HCT116 (cell line): ENCODE data around the gene NPAS4. TPM values are rescaled to one million over a fixed set of nuclear protein-coding genes. Genes with fewer than 3 reads are reported as not detected.

ENCODE experiments used
- ATAC-seq: fragments of 200-7000 bp; cut with Tn5 transposase; 2 replicates; pipeline ENCODE4 v1.9.1; 2020; ENCODE audit warnings: mild to moderate bottlenecking, moderate library complexity
- BruUV-seq: library from RNA; stranded (reverse); fragments of 400-500 nt; replicated peaks from 2 replicates; lab custom pipeline; 2021; lab: Mats Ljungman, UMichigan
- CTCF ChIA-PET: fragments of 300-600 bp; sonication (Branson Sonifier 250); formaldehyde crosslinking; loops from one replicate; lab custom pipeline; 2021; ENCODE audit warnings: antibody characterized with exemption; lab: Charles Lee
- POLR2A ChIA-PET: fragments of 300-600, 350-600 bp; sonication (Branson Sonifier 250); formaldehyde crosslinking; loops from one replicate; lab custom pipeline; 2021; ENCODE audit warnings: antibody characterized with exemption; lab: Charles Lee
- RAD21 ChIA-PET, 2 experiments: fragments of 300-600 bp; sonication (Branson Sonifier 250); formaldehyde crosslinking; loops; one replicate each; lab custom pipeline; 2023; ENCODE audit warnings: low total read pairs in 2 of 2; ENCODE audit not compliant: uncharacterized antibody in 2 of 2, unreplicated experiment in 2 of 2, low non-redundant PET in 1 of 2; lab: Charles Lee
- DNase-seq: peaks from one replicate; pipeline ENCODE4 v3.0.0-alpha.2; 2010; ENCODE audit warnings: low read depth, low spot score
- H2AFZ ChIP-seq: fragments of 200-600 bp; shearing (Covaris generic), sonication (generic); 2 replicates; pipeline ENCODE4 v1.6.1; 2017; ENCODE audit warnings: low read depth, mixed run types, mixed read lengths, antibody characterized with exemption, low read length; ENCODE audit not compliant: poor library complexity, severe bottlenecking
- H3K27ac ChIP-seq: 2 replicates; pipeline ENCODE4 v1.5.1; 2012; ENCODE audit warnings: low read depth, low read length
- H3K27me3 ChIP-seq: fragments of 200-600 bp; sonication (generic); 2 replicates; pipeline ENCODE4 v1.6.1; 2016; ENCODE audit warnings: mixed run types, low read length, mixed read lengths; ENCODE audit not compliant: insufficient read depth
- H3K36me3 ChIP-seq, 2 experiments: fragments of 200-500 bp in 1 of 2; fragments of 200-600 bp in 1 of 2; sonication (Bioruptor generic) in 1 of 2; sonication (generic) in 1 of 2; 2 replicates each; pipeline versions ENCODE4 v1.5.1 to v1.6.1; 2014 to 2016; ENCODE audit warnings: low read length in 2 of 2, inconsistent platforms in 1 of 2, mixed read lengths in 1 of 2, mixed run types in 1 of 2; ENCODE audit not compliant: insufficient read depth in 2 of 2, control insufficient read depth in 1 of 2
- H3K4me1 ChIP-seq, 2 experiments: fragments of 200-600 bp in 1 of 2; sonication (generic) in 1 of 2; 2 replicates each; pipeline versions ENCODE4 v1.5.1 to v1.6.1; 2012 to 2017; ENCODE audit warnings: low read length in 2 of 2, inconsistent platforms in 1 of 2, mild to moderate bottlenecking in 1 of 2, mixed read lengths in 1 of 2, mixed run types in 1 of 2, moderate library complexity in 1 of 2; ENCODE audit not compliant: insufficient read depth in 2 of 2, control insufficient read depth in 1 of 2
- H3K4me2 ChIP-seq: fragments of 200-600 bp; sonication (generic); 2 replicates; pipeline ENCODE4 v1.6.1; 2017; ENCODE audit warnings: mixed run types, low read length, mixed read lengths
- H3K4me3 ChIP-seq, 2 experiments: fragments of 200-600 bp in 1 of 2; sonication (generic) in 1 of 2; replicated peaks in 1 of 2; 2 replicates each; pipeline ENCODE4 v1.5.1; 2011 to 2016; ENCODE audit warnings: low read length in 2 of 2, control low read depth in 1 of 2, low read depth in 1 of 2, mild to moderate bottlenecking in 1 of 2, mixed read lengths in 1 of 2, mixed run types in 1 of 2
- H3K79me2 ChIP-seq: fragments of 200-600 bp; sonication (generic); 2 replicates; pipeline ENCODE4 v1.6.1; 2017; ENCODE audit warnings: mild to moderate bottlenecking, mixed run types, low read length, moderate library complexity, mixed read lengths; ENCODE audit not compliant: insufficient read depth
- H3K9ac ChIP-seq: fragments of 200-600 bp; sonication (generic); 2 replicates; pipeline ENCODE4 v1.6.1; 2016; ENCODE audit warnings: low read length, mixed read lengths
- H3K9me2 ChIP-seq: fragments of 200-600 bp; sonication (generic), shearing (Covaris generic); 2 replicates; pipeline ENCODE4 v1.6.1; 2017; ENCODE audit warnings: mixed run types, mild to moderate bottlenecking, moderate library complexity; ENCODE audit not compliant: insufficient read depth
- H3K9me3 ChIP-seq, 2 experiments: fragments of 200-500 bp in 1 of 2; fragments of 200-600 bp in 1 of 2; sonication (Bioruptor generic) in 1 of 2; sonication (generic) in 1 of 2; 2 replicates each; pipeline ENCODE4 v1.6.1; 2014 to 2017; ENCODE audit warnings: low read length in 2 of 2, mixed read lengths in 2 of 2, inconsistent platforms in 1 of 2, low read depth in 1 of 2, mild to moderate bottlenecking in 1 of 2, mixed run types in 1 of 2, moderate library complexity in 1 of 2; ENCODE audit not compliant: control insufficient read depth in 1 of 2, insufficient read depth in 1 of 2
- H4K20me1 ChIP-seq: fragments of 200-600 bp; sonication (generic), shearing (Covaris generic); 2 replicates; pipeline ENCODE4 v1.6.1; 2017; ENCODE audit warnings: mixed run types, mild to moderate bottlenecking, moderate library complexity; ENCODE audit not compliant: insufficient read depth
- CEBPB ChIP-seq: IDR thresholded peaks from 2 replicates; pipeline ENCODE4 v1.6.1; 2012; ENCODE audit warnings: low read depth
- EGR1 ChIP-seq: IDR thresholded peaks from 2 replicates; pipeline ENCODE4 v1.6.1; 2012; ENCODE audit warnings: low read depth
- ELF1 ChIP-seq: IDR thresholded peaks from 2 replicates; pipeline ENCODE4 v1.6.1; 2012; ENCODE audit warnings: low read depth, borderline replicate concordance
- EZH2 ChIP-seq: fragments of 200-600 bp; sonication (generic); IDR thresholded peaks from 2 replicates; pipeline ENCODE4 v1.6.1; 2017; ENCODE audit warnings: antibody characterized with exemption, mixed run types
- EZH2phosphoT487 ChIP-seq: fragments of 200-600 bp; IDR thresholded peaks from 2 replicates; pipeline ENCODE4 v1.6.1; 2018; ENCODE audit warnings: antibody characterized with exemption, borderline replicate concordance
- POLR2AphosphoS5 ChIP-seq: IDR thresholded peaks from 2 replicates; pipeline ENCODE4 v1.6.1; 2011; ENCODE audit warnings: mild to moderate bottlenecking, low read depth, low read length, moderate library complexity
- RAD21 ChIP-seq: IDR thresholded peaks from 2 replicates; pipeline ENCODE4 v1.6.1; 2012; ENCODE audit warnings: low read depth, mild to moderate bottlenecking
- SP1 ChIP-seq: IDR thresholded peaks from 2 replicates; pipeline ENCODE4 v1.6.1; 2012; ENCODE audit warnings: low read depth
- TCF7L2 ChIP-seq: IDR thresholded peaks from 2 replicates; pipeline ENCODE4 v1.7.0; 2011; ENCODE audit warnings: borderline replicate concordance, inconsistent platforms; ENCODE audit not compliant: insufficient read depth, insufficient read length; ENCODE audit errors: extremely low read depth
- ZFX ChIP-seq: fragments of 450-650 bp; IDR thresholded peaks from 2 replicates; pipeline ENCODE4 v1.6.1; 2017
- intact Hi-C: fragments of 100-400 bp; cut with micrococcal nuclease; formaldehyde crosslinking; loops from 2 replicates; pipeline ENCODE4 v1.10.0; 2022
- total RNA-seq: library from RNA; stranded (reverse); gene quantifications from one replicate; pipeline ENCODE4 v1.2.1, GENCODE V29; 2021; ENCODE audit not compliant: unreplicated experiment
- TF ChIP-seq, protein P1 (sequence below): IDR thresholded peaks from 2 replicates; pipeline ENCODE4 v1.6.1; 2012; ENCODE audit warnings: low read depth
- TF ChIP-seq, protein P2 (sequence below): IDR thresholded peaks from 2 replicates; pipeline ENCODE4 v1.6.1; 2012
- TF ChIP-seq, protein P3 (sequence below), 3 experiments: fragments of 200-600 bp in 1 of 3; sonication (generic) in 1 of 3; IDR thresholded peaks in 2 of 3; conservative IDR thresholded peaks in 1 of 3; 2 replicates each; pipeline ENCODE4 v1.5.1; 2012 to 2017; ENCODE audit warnings: low read depth in 2 of 3, low read length in 2 of 3, antibody characterized with exemption in 1 of 3, borderline replicate concordance in 1 of 3, control low read depth in 1 of 3, mild to moderate bottlenecking in 1 of 3, mixed read lengths in 1 of 3, mixed run types in 1 of 3, moderate library complexity in 1 of 3; ENCODE audit not compliant: insufficient read depth in 1 of 3

Gene NPAS4
- total RNA-seq, 1 experiment from 2014 or later, result not detected

DNA sequence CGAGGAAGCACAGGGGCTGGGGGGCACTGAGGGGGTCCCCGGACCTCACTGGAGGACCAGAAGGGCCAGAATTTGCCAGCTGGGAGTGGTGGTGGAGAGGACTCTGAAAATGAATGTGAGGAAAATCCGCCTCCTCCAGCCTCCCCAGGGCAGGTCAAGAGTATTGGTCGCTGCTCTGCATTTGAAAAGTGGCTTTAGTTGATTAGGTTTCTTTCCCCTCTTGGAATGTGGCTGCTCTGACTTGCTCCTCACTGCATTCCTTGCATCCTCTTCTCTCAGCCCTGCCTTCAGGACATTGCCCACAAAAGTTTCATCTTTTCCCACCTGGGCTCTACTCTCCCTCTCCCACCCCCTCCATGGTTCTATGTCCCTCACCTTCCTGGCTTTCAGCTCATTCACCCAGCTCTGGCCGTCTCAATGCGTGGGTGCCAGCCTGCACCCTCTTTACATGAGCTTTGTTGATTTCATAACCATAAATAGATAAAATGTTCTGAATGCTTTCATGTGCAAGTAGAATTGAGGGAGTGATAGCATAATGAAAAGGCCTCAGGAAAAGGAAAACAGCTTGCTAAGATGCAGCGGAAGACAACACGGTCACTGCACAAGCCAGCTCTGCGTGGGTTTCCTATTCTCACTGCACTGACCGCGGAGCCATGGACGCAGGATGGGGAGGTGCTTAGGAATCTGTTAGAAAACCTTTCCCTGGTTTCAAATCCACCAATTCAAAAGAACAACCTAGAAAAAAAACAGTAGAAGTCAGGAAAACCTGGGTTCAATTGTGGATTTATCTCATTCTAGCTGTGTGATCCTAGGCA lies 6.5 kb upstream of the NPAS4 start (continued):
- TF ChIP-seq, protein P1, sequence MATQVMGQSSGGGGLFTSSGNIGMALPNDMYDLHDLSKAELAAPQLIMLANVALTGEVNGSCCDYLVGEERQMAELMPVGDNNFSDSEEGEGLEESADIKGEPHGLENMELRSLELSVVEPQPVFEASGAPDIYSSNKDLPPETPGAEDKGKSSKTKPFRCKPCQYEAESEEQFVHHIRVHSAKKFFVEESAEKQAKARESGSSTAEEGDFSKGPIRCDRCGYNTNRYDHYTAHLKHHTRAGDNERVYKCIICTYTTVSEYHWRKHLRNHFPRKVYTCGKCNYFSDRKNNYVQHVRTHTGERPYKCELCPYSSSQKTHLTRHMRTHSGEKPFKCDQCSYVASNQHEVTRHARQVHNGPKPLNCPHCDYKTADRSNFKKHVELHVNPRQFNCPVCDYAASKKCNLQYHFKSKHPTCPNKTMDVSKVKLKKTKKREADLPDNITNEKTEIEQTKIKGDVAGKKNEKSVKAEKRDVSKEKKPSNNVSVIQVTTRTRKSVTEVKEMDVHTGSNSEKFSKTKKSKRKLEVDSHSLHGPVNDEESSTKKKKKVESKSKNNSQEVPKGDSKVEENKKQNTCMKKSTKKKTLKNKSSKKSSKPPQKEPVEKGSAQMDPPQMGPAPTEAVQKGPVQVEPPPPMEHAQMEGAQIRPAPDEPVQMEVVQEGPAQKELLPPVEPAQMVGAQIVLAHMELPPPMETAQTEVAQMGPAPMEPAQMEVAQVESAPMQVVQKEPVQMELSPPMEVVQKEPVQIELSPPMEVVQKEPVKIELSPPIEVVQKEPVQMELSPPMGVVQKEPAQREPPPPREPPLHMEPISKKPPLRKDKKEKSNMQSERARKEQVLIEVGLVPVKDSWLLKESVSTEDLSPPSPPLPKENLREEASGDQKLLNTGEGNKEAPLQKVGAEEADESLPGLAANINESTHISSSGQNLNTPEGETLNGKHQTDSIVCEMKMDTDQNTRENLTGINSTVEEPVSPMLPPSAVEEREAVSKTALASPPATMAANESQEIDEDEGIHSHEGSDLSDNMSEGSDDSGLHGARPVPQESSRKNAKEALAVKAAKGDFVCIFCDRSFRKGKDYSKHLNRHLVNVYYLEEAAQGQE, result no peak

DNA sequence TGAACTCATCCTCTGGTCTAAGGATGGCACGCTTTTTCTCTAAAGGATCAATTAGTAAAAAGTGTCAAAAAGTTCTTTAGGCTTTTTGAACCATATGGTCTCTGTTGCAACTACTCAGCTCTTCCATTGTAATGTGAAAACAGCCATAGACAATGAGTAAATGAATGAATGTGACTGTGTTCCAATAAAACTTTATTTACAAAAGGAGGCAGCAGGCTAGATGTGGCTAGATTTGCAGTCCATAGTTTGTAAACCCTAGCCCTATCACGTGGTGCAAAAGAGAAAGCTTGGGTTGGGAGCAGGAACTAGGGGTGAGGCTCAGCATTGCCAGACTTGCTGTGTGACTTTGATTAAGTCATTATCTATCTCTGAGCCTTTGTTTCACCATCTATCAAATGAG lies 5.4 kb upstream of the NPAS4 start:
- no peak overlapping the region for H3K9ac ChIP-seq
- H2AFZ ChIP-seq, result no peak overlapping the region
- no peaks in the 10 kb centered on the region for H4K20me1 ChIP-seq
- no peaks in the 10 kb centered on the region for H3K9me2 ChIP-seq
- H3K9me3 ChIP-seq, result no peaks in the 10 kb centered on the region
- no peaks in the 10 kb centered on the region for H3K79me2 ChIP-seq
- H3K36me3 ChIP-seq, result no peaks in the 10 kb centered on the region
- BruUV-seq, result no TSS peak
- RAD21 ChIA-PET, result no interaction called here
- ATAC-seq (no peak), DNase-seq (no peak)
- CTCF ChIA-PET, result interaction anchor here (0.7 kb wide), 1 partner anchor 27 kb away, joined by 4 read pairs; no protein-coding TSS in a partner anchor
- H3K27me3 ChIP-seq, result peaks cover 43% of the 10 kb centered on the region
- no peak overlapping the region for H3K4me2 ChIP-seq
- POLR2A ChIA-PET, result no interaction called here
- intact Hi-C loops, result no loop called here
- H3K4me3 ChIP-seq, result no peak overlapping the region
- H3K4me1 ChIP-seq, result peaks cover 12 to 17% of the 10 kb centered on the region in 2 experiments
- TF ChIP-seq, protein P2, sequence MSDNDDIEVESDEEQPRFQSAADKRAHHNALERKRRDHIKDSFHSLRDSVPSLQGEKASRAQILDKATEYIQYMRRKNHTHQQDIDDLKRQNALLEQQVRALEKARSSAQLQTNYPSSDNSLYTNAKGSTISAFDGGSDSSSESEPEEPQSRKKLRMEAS, result no peak
- TF ChIP-seq ELF1 (no peak), SP1 (no peak), TCF7L2 (no peak), RAD21 (no peak), EZH2phosphoT487 (no peak), CEBPB (no peak), POLR2AphosphoS5 (no peak), EZH2 (no peak), EGR1 (no peak), ZFX (no peak)
- TF ChIP-seq, protein P3, sequence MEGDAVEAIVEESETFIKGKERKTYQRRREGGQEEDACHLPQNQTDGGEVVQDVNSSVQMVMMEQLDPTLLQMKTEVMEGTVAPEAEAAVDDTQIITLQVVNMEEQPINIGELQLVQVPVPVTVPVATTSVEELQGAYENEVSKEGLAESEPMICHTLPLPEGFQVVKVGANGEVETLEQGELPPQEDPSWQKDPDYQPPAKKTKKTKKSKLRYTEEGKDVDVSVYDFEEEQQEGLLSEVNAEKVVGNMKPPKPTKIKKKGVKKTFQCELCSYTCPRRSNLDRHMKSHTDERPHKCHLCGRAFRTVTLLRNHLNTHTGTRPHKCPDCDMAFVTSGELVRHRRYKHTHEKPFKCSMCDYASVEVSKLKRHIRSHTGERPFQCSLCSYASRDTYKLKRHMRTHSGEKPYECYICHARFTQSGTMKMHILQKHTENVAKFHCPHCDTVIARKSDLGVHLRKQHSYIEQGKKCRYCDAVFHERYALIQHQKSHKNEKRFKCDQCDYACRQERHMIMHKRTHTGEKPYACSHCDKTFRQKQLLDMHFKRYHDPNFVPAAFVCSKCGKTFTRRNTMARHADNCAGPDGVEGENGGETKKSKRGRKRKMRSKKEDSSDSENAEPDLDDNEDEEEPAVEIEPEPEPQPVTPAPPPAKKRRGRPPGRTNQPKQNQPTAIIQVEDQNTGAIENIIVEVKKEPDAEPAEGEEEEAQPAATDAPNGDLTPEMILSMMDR (IDR thresholded peaks at IDR 0.05 in 2 of 3, conservative IDR thresholded peaks at IDR 0.05 in 1 of 3; ENCODE audit: borderline replicate concordance in 1 of 3, insufficient read depth in 1 of 3, low read depth in 2 of 3, low read length in 2 of 3), result no peak
- TF ChIP-seq, protein P1, result no peak
- H3K27ac ChIP-seq, result no peak overlapping the region
